ENCODE results near the gene GCA.

The GCA gene

DNA sequence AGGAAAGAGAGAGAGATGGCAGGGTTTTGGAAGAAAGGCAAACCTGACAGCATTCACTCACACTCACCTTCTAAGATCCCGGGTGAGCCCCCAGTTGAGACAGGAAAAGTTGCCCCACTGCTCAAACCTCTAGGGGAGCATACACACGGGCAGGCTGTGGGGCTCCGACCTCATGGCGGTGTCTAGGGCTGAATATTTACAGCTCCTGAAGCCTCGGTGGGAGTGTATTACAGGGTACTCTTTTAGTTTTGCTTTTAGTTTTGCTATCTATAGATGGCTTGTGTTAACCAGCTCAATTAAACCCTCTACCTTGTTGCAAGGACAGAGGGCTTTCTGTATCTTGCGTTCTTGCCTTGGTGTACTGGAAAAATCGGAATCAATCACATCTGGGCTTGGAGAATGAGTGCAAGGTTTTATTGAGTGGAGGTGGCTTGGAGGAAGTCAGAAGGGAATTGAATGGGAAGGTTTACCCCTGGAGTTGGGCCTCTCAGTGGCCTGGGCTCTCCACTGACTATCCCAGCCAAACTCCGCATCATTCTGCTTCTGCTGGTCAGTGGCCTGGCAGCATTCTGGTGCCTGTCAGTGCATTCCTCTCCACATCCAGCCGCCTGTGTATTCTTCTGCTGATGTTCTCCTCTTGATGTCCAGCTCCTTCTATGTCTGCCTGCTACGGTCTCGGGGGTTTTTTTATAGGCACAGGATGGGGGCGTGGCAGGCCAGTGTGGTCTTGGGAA lies 15.3 kb upstream of the GCA start:
- no peak for DNase-seq

DNA sequence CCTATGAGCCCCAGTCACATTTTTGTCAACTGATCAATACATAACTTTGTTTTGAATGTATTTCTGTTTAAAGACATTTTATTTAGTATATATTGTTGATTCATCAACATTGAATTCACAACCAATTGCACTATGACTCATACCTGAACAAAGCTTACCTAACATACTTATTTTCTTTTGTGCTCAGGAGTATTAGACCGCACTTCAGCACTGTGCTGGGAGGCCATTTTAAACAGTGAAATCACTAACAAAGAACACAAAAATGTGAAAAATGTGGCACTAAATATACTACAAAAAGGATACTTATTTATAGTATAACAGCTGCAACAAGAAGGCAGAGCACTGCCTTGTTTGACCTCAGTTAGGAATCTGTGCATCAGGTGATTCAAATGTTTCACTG lies 13.1 kb upstream of the GCA start:
- DNase-seq, result no peak

GRCh38 chr2:162333968-162334367 lies 10.0 kb upstream of the GCA start:
- no peak for DNase-seq

DNA sequence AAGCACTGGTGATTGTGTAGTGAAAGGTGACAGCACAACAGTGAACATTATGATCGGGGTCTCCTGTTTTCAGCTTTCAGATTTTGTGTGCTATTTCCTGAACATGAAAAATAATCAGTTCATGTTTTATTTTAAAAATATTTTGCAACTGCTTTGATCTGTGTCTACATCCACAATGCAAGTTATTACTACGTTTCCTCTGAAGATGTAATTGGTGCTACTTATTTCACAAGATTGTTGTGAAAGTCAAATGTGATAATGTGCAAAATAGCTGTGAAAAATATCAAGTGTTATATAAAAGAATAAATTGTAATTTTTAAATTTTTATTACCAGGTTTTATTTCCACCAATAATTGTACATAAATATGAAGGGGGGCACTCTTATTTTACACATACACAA lies 6.1 kb upstream of the GCA start:
- DNase-seq, result no peak

DNA sequence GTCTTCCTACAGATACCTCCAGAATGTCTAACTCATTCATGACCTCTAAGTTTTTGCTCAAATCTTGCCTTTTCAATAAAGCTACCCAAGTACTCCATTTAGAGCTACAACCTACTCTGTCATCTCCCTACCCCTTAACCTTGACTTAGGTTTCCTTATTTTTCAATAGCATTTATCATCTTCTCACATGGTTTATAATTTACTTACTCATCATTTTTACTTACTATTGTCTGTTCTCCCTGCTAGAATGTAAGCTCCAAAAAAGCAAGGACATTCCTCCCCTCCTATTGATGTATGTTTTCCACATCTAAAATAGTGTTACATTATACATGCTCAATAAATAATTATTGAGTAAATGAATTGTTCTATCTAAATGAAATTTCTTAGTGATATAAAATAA lies 3.1 kb upstream of the GCA start:
- DNase-seq, result no peak

DNA sequence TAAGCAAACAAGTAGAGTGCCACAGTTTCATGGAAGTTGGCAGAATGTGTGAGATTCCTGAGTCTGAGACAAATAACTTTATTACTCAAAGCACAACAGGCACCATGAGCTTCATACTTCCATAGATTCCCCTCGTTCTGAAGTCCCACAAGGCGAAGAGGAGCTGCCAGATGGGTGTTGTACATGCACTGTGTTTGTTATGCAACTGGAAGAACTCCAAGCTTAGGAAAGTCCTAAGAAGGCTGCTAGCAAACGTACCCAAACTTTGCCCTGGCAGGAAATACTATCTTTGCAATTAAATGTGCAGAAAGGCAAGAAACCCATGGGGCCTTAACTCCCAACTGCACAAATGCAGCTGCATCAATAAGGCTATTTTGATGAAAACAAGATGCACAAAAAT lies 1.6 kb upstream of the GCA start:
- DNase-seq, result no peak

- no peak for DNase-seq
These were observed 1.1 kb upstream of the GCA start for GRCh38 chr2:162342841-162343240.

DNA sequence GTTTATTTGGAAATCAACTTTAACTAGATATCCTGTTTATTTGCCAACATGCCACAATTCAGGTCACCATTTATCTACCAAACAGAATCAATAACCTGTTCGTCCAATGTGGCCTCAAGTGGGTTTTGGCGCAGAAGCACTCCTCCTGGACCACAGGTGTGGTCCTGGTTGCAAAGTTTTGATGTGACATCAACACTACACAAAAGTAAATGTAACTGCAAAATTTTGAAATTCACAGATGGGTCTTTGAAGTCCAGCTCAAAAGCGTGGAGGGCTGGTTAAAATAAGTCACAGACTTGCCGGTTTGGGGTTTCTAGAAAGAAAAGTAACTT lies 474 bp upstream of the GCA start:
- DNase-seq, result no peak

GRCh38 chr2:162344617-162344950 lies 652 bp downstream of the GCA start:
- no peak for DNase-seq

DNA sequence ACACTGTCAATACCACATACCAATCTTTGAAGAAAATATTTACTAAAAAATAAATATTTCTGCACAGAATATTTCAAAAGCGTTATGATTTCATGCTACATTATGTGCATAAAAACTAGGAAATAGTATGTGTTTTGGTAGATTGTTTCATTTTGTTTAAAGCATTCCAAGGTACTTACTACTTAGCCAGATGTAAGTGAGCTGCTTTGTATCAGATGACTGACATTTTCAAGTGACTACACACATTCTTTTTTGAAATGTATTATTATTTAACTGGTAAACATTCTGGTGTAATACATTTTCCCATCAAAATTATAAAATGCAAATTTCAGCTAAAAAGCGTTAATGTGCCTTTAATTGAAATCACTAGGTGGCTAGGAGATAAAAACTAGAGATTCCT lies 21.5 kb downstream of the GCA start:
- no peak for DNase-seq

DNA sequence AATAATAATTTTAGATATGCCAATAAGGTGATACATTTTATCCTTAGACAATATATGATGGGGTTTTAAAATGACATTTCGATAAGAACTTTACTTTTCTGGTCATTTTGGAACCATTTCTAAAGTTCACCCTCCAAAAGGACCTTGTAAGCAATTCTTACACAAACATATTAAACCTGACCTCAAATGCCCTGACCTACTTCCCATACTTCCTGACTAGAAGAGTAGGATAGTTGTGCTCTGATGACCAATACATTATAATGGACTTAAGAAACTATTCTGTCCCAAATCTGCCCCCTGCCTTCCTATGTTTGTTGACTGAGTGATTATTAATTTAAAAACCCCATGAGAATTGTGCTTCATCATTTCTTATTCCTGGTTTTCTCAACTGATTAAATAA lies 24.6 kb downstream of the GCA start:
- no peak for DNase-seq

GRCh38 chr2:162369551-162369950 lies 25.6 kb downstream of the GCA start:
- no peak for DNase-seq

- no peak for DNase-seq
These were observed 27.0 kb downstream of the GCA start for GRCh38 chr2:162370931-162371330.

- no peak for DNase-seq
These were observed 28.9 kb downstream of the GCA start for GRCh38 chr2:162372818-162373217.

DNA sequence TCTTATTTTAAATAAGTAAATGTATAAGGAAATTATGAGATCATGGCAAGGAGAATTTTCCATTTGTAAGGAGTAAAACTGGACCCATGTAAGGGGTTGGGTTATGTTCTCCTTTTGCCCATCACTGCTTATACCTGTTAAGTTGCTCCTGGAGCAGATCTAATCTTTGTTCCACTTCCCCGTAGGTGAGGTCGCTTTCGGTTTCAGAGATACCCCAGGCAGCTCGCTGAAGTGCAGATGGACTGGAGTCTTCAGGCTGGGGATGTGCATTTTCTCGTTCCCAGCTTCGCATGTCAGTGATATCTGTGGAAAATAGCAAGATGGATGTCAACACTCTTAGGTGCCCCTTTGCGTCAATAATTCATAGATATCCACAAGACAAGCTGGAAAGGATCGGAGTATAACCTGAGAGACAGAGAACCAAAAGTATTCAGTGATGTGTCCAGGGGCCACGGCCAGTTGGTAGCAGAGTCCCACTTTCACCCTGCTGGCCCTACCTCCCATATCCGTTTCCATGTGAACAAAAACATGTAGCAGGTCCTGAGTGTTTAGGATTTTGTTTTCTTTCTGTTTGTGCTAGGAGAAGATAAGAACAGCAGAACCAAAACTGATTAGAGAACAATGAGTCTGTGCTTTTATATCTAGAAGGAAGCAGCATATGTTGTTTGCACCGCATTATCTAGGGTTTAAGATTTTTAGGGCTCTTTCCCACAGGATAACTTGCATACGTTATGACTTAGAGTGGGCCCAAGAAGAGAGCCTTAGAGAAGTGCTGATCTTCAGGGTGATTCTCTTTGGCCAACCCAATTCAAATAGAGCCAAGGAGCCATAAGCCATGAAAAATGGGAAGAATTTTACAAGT lies 36.0 kb downstream of the GCA start:
- DNase-seq, result no peak

- DNase-seq, result no peak
These were observed 37.9 kb downstream of the GCA start for GRCh38 chr2:162381851-162382250.

GRCh38 chr2:162382278-162382677 lies 38.3 kb downstream of the GCA start:
- no peak for DNase-seq

- DNase-seq, result no peak
These were observed 41.6 kb downstream of the GCA start for GRCh38 chr2:162385536-162385935.

- no peak for DNase-seq
These were observed 46.9 kb downstream of the GCA start for GRCh38 chr2:162390801-162391200.

DNA sequence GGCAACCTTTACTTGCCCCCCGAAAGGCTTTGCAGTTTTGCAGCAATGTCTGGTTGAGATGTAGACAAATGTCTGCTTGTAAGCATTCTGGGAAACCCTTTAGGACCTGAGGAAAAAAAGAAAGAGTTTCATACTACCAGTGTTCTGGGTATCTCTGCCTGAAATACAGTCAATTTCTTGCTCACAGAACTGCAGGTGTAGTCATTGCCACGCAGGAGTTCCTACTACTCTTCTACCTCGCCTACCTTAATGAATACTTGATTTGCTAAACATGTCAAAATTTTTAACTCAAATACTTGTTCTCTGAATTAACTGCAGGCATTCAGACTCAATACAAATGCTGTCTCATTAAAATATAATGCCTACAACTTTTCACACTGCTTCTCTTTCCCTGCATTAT lies 56.4 kb downstream of the GCA start:
- no peak for DNase-seq

- DNase-seq, result no peak
These were observed 57.9 kb downstream of the GCA start for GRCh38 chr2:162401871-162402270.

DNA sequence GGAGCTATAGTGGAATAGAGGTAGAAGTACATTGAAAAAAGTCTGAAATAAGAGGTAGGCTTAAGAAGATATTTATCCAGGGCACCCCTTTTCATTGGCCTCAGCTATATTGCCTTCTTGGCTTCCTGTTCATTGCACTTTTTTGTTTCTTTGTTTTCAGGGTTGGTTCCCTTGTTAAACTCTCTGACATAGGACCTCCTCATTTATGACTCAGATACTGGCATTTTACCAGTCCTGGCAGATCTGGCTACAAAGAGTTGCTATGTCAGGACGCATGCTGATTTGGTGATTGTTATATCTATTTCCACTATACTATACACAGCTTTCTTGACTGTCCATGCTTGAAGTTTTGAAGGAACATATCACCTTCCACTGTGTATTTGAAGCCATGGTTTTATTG lies 60.0 kb downstream of the GCA start:
- no peak for DNase-seq
